ENCODE data around the gene STAB1. TPM values are rescaled to one million over a fixed set of nuclear protein-coding genes. Genes with fewer than 3 reads are reported as not detected.
A peak's percentile ranks its signal among the peaks of the same experiment; 100 is the strongest.

STAB1 gene
- polyA plus RNA-seq, 3 donors = 3.8 to 535 (median 15.8) TPM

DNA sequence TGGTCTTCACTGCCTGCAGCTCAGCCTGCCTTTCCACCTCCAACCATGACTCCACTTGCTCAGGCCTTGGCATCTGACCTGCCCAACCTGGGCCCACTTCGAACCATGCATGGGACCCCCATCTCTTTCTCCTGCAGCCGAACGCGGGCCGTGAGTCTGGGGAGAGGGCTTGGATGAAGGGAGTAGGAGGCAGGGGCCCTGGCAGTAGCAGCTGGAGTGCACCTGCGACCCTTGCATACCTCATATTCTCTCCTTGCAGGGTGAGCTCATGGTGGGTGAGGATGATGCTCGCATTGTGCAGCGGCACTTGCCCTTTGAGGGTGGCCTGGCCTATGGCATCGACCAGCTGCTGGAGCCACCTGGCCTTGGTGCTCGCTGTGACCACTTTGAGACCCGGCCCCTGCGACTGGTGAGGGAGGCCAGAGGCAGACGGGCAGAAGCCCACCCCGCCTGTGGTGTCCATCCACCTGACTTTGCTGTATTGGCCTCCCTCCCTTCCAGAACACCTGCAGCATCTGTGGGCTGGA, 25.1 kb downstream of the STAB1 start:
- 100% methylated on average over 4 of the region's 14 CpGs for WGBS (ENCODE audit: insufficient coverage)
- intact Hi-C loops (cut with micrococcal nuclease) = no loop called here

DNA sequence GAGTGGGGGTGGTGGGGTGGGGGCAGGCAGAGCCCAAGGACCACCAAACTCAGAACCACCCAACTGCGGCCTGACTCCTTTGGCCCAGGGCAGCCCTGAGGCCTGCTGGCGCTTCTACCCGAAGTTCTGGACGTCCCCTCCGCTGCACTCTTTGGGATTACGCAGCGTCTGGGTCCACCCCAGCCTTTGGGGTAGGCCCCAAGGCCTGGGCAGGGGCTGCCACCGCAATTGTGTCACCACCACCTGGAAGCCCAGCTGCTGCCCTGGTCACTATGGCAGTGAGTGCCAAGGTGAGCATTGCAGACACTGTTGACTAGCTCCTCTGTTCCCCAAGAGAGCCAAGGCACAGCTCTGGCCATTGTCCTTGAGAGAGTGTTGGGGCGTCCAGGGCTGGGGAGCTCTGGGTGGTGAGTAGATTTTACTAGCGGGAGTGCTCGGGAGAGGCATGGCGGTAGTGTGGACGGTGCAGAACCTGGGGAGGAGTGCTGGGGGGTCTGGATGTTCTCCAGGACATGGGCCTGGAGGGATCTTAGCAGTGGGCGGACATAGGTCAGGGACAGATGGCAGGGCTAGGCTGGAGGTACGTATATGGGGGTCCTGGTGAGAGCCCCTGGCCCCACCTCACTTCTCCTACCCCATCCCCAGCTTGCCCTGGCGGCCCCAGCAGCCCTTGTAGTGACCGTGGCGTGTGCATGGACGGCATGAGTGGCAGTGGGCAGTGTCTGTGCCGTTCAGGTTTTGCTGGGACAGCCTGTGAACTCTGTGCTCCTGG, 25.8 kb downstream of the STAB1 start:
- no peaks in the 10 kb centered on the region for H3K4me1 Mint-ChIP-seq

More for the DNA sequence above, 25.1 kb downstream of the STAB1 start:
- TF ChIP-seq, protein P1, sequence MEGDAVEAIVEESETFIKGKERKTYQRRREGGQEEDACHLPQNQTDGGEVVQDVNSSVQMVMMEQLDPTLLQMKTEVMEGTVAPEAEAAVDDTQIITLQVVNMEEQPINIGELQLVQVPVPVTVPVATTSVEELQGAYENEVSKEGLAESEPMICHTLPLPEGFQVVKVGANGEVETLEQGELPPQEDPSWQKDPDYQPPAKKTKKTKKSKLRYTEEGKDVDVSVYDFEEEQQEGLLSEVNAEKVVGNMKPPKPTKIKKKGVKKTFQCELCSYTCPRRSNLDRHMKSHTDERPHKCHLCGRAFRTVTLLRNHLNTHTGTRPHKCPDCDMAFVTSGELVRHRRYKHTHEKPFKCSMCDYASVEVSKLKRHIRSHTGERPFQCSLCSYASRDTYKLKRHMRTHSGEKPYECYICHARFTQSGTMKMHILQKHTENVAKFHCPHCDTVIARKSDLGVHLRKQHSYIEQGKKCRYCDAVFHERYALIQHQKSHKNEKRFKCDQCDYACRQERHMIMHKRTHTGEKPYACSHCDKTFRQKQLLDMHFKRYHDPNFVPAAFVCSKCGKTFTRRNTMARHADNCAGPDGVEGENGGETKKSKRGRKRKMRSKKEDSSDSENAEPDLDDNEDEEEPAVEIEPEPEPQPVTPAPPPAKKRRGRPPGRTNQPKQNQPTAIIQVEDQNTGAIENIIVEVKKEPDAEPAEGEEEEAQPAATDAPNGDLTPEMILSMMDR (IDR thresholded peaks at IDR 0.05) = no peak
- H3K9ac ChIP-seq (ENCODE audit: insufficient read depth, low read length, poor library complexity, severe bottlenecking) = no peak overlapping the region
- H3K4me2 ChIP-seq (replicated peaks; ENCODE audit: extremely low read depth, low read length, poor library complexity, severe bottlenecking) = no peak overlapping the region
- H2AFZ ChIP-seq (ENCODE audit: insufficient read depth, low read depth, low read length, poor library complexity, severe bottlenecking) = no peak overlapping the region
- no peaks in the 10 kb centered on the region for H3K27me3 ChIP-seq (ENCODE audit: control insufficient read depth in 2 of 2, insufficient read depth in 2 of 2, low read length in 2 of 2)
- no peak overlapping the region for H3K27ac ChIP-seq (ENCODE audit: low read depth in 1 of 2, low read length in 2 of 2)
- DNase-seq = no peak
- Mint-ChIP-seq H3K4me3 (no peak overlapping the region), H3K27me3 (ENCODE audit: low read depth in 3 of 3) (peaks cover 0 to 4% (median 1%) of the 10 kb centered on the region in 3 donors), H3K36me3 (peaks cover 81 to 96% of the 10 kb centered on the region in 2 donors), H3K4me1 (no peaks in the 10 kb centered on the region), H3K27ac (no peak overlapping the region), H3K9me3 (no peaks in the 10 kb centered on the region)
- H4K20me1 ChIP-seq (ENCODE audit: insufficient read depth, low read length) = peaks cover 17% of the 10 kb centered on the region
- peaks cover 99% of the 10 kb centered on the region in 2 donors for H3K36me3 ChIP-seq (replicated peaks in 1 of 2; ENCODE audit: control insufficient read depth in 1 of 2, insufficient read depth in 2 of 2, low read length in 2 of 2)
- H3K4me3 ChIP-seq (replicated peaks in 1 of 3; ENCODE audit: low read depth in 2 of 3, low read length in 3 of 3) = no peak overlapping the region
- H3K4me1 ChIP-seq (ENCODE audit: control insufficient read depth in 1 of 2, insufficient read depth in 2 of 2, low read length in 2 of 2) = no peaks in the 10 kb centered on the region
- H3K79me2 ChIP-seq (ENCODE audit: insufficient read depth, low read length) = no peaks in the 10 kb centered on the region
- no peaks in the 10 kb centered on the region for H3K9me3 ChIP-seq (replicated peaks in 1 of 2; ENCODE audit: control insufficient read depth in 1 of 2, insufficient read depth in 1 of 2, low read length in 2 of 2)

More for the DNA sequence above, 25.8 kb downstream of the STAB1 start:
- Mint-ChIP-seq H3K4me3 (no peak overlapping the region), H3K9me3 (no peaks in the 10 kb centered on the region), H3K36me3 (peaks cover 81 to 96% of the 10 kb centered on the region in 2 donors), H3K27ac (peak overlapping the region in 1 of 7 donors; percentile 67), H3K27me3 (ENCODE audit: low read depth in 3 of 3) (peaks cover 1 to 4% (median 1%) of the 10 kb centered on the region in 3 donors)
- Histone ChIP-seq H3K4me2 (replicated peaks; ENCODE audit: extremely low read depth, low read length, poor library complexity, severe bottlenecking) (no peak overlapping the region), H3K27me3 (ENCODE audit: control insufficient read depth in 2 of 2, insufficient read depth in 2 of 2, low read length in 2 of 2) (no peaks in the 10 kb centered on the region), H2AFZ (ENCODE audit: insufficient read depth, low read depth, low read length, poor library complexity, severe bottlenecking) (no peak overlapping the region), H3K4me1 (ENCODE audit: control insufficient read depth in 1 of 2, insufficient read depth in 2 of 2, low read length in 2 of 2) (no peaks in the 10 kb centered on the region), H3K79me2 (ENCODE audit: insufficient read depth, low read length) (no peaks in the 10 kb centered on the region), H3K27ac (ENCODE audit: low read depth in 1 of 2, low read length in 2 of 2) (no peak overlapping the region), H3K9ac (ENCODE audit: insufficient read depth, low read length, poor library complexity, severe bottlenecking) (no peak overlapping the region), H3K36me3 (replicated peaks in 1 of 2; ENCODE audit: control insufficient read depth in 1 of 2, insufficient read depth in 2 of 2, low read length in 2 of 2) (peaks cover 96 to 99% of the 10 kb centered on the region in 2 donors), H3K4me3 (replicated peaks in 1 of 3; ENCODE audit: low read depth in 2 of 3, low read length in 3 of 3) (no peak overlapping the region), H4K20me1 (ENCODE audit: insufficient read depth, low read length) (peaks cover 11% of the 10 kb centered on the region), H3K9me3 (replicated peaks in 1 of 2; ENCODE audit: control insufficient read depth in 1 of 2, insufficient read depth in 1 of 2, low read length in 2 of 2) (no peaks in the 10 kb centered on the region)
- intact Hi-C loops (cut with micrococcal nuclease) = no loop called here
- TF ChIP-seq, protein P1 (IDR thresholded peaks at IDR 0.05) = no peak
- 98% methylated on average over 17 of the region's 20 CpGs for WGBS (ENCODE audit: insufficient coverage)
- DNase-seq = no peak

Data from CD14-positive monocyte (primary cell).